Bronchial epithelial cell (primary cell): Measurements from ENCODE around the gene INTS1. TPM values are rescaled to one million over a fixed set of nuclear protein-coding genes. Genes with fewer than 3 reads are reported as not detected.

Source experiments
- DNase-seq: peaks from one replicate; pipeline ENCODE4 v3.0.0-alpha.2; 2010; ENCODE audit warnings: low read depth
- FAIRE-seq: peaks from 2 replicates; lab custom pipeline; 2011; peaks lifted over from hg19 to GRCh38; lab: Jason Lieb, UNC
- H3K27me3 ChIP-seq: 2 replicates; pipeline ENCODE4 v1.5.1; 2011; ENCODE audit warnings: low read length; ENCODE audit not compliant: control insufficient read depth, insufficient read depth
- H3K36me3 ChIP-seq: 2 replicates; pipeline ENCODE4 v1.5.1; 2011; ENCODE audit warnings: low read length; ENCODE audit not compliant: control insufficient read depth, insufficient read depth
- H3K4me3 ChIP-seq: 2 replicates; pipeline ENCODE4 v1.5.1; 2011; ENCODE audit warnings: mild to moderate bottlenecking, low read depth, low read length, control low read depth
- CTCF ChIP-seq: IDR thresholded peaks from 2 replicates; pipeline ENCODE4 v1.5.1; 2011; ENCODE audit warnings: mild to moderate bottlenecking, moderate library complexity, low read length, control low read depth, inconsistent platforms; ENCODE audit not compliant: insufficient read depth, severe bottlenecking
- total RNA-seq: library from RNA; depleted of rRNA; stranded (reverse); fragments of >200 nt; gene quantifications from 2 replicates; pipeline ENCODE4 v1.2.1, GENCODE V29; 2014

INTS1 gene
- total RNA-seq, 1 donor from 2014 or later: 18.7 TPM

- DNase-seq: no peak
- no peak for FAIRE-seq
- H3K27me3 ChIP-seq: no peaks in the 10 kb centered on the region
- H3K36me3 ChIP-seq: peaks cover 2% of the 10 kb centered on the region
- TF ChIP-seq CTCF: no peak
- no peak overlapping the region for H3K4me3 ChIP-seq
These were observed 73.0 kb downstream of the INTS1 start for GRCh38 chr7:1431226-1431625.

DNA sequence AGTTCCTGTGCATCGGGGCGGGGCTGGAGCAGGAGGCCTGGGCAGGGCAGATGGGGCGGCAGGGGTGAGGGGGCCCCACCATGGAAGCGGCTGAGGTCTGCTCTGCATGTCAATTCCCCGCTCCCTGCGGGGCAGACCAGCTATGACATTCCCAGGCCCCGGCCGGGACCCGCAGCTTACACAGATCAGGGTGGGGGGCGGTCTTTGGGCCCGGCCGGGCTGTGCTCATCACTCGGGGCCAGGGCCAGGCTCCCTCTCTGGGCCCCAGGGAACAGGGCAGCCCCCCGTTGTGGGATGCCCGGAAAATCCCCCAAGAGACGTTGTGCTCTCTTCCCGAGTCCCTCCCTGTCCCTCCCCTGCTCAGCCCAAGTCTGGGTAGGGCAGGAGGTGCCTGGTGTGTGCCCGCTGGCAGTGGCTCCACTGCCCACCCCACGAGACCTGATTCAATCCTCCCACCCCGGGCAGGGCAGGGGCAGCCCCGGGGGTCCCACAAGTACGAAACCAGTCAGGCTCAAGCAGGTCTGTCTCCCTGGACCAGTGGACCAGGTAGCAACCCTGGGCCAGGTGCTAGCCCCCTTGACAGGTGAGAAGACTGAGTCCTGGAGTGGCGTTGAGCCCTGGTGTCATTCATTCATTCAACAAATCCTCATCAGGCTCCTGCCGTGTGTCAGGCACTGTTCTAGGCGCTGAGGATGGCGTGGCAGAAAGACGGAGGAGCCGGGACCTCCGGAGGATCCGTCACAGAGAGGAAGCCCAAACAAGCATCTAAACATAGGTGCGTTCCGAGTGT lies 73.9 kb downstream of the INTS1 start:
- Histone ChIP-seq H3K4me3 (no peak overlapping the region), H3K36me3 (peaks cover under 1% of the 10 kb centered on the region), H3K27me3 (no peaks in the 10 kb centered on the region)
- FAIRE-seq (no peak), DNase-seq (no peak)
- no peak for TF ChIP-seq CTCF

- H3K36me3 ChIP-seq: no peaks in the 10 kb centered on the region
- no peak for DNase-seq
- H3K27me3 ChIP-seq: peaks cover 3% of the 10 kb centered on the region
- no peak for TF ChIP-seq CTCF
- no peak overlapping the region for H3K4me3 ChIP-seq
- FAIRE-seq: no peak
These were observed 75.2 kb downstream of the INTS1 start for GRCh38 chr7:1428941-1429501.

GRCh38 chr7:1427064-1427657 lies 77.0 kb downstream of the INTS1 start:
- no peak for TF ChIP-seq CTCF
- no peak overlapping the region for H3K4me3 ChIP-seq
- no peaks in the 10 kb centered on the region for H3K36me3 ChIP-seq
- DNase-seq (no peak), FAIRE-seq (no peak)
- H3K27me3 ChIP-seq: peaks cover 5% of the 10 kb centered on the region

- no peak overlapping the region for H3K4me3 ChIP-seq
- no peak for FAIRE-seq
- H3K27me3 ChIP-seq: peaks cover 5% of the 10 kb centered on the region
These were observed 77.7 kb downstream of the INTS1 start for GRCh38 chr7:1426474-1426873.

More at GRCh38 chr7:1426474-1426873, 77.7 kb downstream of the INTS1 start:
- DNase-seq: no peak
- no peaks in the 10 kb centered on the region for H3K36me3 ChIP-seq
- no peak for TF ChIP-seq CTCF
